GM18499 (cell line): ENCODE data around the gene KLHL21.
"Not testable (repeated sequence)": the region's sequence is repeated elsewhere in the genome, so short reads cannot be mapped to it uniquely, and the experiment has no call there.

Experiments
- ATAC-seq: cut with Tn5 transposase; IDR thresholded peaks from one replicate; pipeline ENCODE4 v1.9.1; 2021; ENCODE audit warnings: moderate number of reproducible peaks; ENCODE audit not compliant: insufficient read depth, unreplicated experiment

The KLHL21 gene

DNA sequence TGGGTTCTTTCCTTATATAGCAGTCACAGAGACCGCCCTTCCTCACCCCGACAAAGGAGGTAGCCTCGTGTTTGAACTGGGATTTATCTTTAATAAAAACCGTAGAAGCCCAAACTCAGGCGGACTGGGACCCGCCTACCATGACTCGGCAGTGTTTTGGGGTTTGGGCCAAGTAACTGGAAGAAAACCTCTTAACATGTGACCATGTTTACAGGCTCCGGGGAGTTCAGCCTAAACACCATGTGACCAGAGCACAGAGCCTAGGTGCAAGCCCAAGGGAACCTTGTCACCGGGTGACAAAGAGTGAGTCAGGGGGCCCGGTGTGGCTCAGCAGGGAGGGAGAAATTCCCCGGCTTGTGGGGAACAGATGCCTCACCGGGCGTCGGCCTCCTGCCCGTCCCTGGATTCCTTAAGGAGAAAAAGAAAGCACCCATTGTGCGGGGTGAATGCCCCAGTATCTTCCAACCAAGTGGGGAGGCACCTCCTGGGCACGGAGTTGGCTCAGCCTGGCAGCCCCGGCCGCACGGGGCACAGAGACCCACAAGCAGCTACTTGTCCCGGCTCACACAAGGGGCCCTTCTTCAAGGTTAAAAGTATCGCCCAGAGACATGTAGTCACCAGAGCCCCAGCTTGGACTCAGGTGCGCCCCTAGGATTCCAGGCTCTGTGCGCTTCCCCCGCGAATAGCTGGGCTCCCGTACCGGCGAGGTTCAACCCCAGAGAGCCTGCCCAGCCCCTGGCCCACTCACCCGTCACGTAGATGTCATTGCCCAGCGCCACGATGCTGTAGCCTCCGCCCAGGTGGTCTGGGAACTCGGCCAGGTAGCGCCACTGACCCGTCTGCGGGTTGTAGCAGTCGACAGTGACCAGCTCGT is 1.4 kb downstream of the KLHL21 start:
- ATAC-seq = no peak

DNA sequence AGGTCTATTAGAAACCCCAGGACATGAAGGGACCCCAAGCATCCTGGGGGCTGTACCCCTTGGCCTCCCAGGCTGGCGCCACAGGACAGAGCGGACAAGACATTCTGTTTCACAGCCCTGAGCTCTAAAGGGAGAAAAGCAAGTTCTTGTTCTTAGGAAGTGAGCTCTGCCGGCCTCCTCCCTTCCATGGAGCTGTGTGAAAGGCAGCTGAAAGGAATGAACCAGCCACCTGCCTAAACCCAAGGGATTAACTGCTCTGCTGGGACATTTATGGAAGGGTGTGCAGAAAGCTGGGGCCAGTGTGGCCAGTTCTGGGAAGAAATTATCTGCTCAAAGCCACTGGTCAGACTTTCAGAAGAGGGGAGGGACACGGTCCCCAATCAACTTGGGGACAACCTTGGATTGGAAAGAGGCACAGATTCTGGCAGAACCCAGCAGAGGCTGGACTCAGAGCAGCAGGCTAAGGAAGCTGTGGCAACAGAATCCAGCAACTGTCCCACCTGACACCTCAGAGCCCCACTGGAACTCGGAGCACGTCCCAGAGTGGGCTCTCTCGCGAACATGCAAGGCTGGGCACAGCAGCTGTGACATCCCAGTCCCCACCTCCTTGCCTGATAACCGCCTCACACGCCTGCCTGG is 2.1 kb downstream of the KLHL21 start:
- ATAC-seq = no peak

DNA sequence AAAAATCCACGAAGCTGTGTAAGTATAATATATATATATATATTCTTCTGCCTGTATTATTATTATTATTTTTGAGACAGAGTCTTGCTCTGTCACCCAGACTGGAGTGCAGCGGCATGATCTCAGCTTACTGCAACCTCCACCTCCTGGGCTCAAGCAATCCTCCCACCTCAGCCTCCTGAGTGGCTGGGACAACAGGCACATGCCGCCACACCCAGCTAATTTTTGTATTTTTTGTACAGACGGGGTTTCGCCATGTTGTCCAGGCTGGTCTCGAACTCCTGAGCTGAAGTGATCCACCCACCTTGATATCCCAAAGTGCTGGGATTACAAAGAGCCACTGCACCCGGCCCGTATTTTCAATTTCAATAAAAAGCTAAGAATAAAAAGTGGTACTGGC is 2.7 kb downstream of the KLHL21 start:
- not testable (repeated sequence) for ATAC-seq

DNA sequence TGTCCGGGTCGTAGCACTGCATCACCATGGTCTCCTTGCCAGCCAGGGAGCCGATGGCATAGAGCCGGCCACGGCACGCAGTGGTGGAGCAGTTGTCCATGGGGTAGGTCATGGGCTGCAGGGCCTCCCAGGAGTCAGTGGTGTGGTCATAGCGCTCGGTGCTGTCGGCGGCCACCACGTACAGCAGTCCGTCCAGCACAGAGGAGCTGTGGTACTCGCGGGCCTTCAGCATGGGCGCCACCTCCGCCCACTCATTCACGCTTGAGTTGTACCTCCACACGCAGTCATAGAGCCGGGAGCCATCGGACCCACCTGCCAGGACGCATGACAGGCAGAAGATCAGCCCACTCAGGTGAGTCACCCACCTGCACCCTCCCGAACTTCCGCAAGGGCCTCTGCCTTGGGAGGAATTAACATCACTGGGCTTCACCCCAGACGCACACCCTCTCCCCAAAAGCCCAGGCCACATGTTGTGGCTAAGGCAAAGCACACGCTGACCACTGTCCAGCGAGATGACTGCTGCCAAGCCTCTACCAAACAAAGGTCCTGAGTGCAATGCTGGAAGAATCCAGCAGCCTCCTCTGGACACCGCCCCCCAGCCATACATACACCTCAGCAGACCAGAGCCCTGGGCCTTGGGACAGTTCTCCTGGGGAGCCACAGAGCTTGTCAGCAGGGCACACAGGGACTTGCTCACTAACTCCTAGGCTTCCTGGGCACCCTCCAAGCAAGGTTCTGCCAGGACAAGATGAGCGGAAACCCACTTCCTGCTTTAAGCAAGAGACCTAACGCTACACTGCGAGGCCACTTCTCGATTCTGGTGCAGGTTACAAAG is 3.3 kb downstream of the KLHL21 start:
- ATAC-seq = no peak

DNA sequence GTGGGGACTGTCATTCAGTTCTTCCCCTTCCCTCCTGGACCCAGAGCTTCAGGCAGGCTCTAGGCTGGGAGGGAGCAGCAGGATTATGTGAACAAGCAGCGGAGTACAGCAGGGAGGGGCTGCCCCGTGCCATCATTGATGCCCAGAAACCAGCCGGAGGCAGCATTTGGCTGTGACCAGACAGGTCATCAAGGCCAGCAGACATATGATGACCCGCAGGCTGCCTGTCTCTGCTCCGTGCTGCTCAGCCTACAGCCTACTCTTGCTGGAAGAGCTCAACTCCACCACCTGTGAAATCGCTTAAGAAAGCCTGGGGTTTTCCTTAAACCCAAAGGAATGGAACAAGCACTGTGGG is 4.9 kb downstream of the KLHL21 start:
- no peak for ATAC-seq

DNA sequence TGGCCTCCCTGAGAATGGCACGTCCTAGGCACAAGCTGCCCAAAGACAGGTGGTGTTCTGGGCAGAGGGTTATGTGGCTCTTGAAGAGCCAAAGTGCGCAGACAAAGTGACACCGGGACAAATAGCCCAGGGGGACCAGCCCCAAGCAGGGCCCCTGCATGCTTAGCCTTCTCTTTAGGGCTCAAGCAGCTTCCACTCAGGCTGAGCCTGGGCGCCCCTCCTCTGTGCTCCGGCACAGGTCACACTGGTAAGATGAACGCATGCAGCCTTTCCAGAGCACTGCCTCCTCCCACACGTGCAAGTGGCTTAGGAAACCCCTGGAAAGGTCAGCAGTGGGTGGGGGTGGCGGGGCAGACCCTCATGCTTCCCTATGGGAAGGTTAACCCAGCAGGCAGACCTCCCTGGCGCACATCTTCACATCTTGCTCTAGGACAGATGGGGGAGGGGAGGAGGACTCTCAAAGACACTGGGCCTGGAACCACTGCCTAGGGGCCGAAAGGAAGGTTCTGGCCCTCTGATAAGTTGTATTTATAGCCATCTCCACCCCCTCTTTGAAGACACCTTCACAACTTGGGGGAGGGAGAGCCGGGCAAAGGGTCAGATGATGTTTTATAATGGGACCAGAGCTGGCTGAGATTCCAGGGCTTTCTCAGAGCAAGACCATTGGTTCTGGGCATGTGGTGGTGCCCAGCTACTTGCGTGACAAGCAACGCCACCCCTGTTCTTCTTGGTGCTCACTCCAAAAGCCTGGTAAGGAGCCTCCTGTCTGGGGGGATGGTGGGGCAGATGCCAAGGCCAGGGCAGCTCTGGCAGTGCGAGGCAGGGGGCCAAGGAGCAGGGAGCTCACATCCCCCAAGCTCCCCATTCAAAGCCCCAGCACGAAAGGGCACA is 5.5 kb downstream of the KLHL21 start:
- ATAC-seq = no peak

DNA sequence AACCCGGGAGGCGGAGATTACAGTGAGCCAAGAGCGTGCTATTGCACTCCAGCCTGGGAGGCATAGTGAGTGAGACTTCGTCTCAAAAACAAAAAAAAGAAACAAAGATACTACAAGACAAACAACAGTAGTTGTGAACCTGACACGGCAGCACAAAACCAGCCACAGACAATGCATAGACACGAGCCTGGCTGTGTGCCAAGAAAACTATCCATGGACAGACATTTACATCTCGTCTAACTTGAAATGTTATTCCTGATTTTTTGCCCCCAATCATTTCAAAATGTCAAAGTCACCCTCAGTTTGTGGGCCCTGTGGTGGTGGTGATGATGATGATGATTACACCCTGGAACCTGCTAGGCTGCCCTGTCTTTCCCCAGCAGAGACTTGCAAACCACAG is 6.3 kb downstream of the KLHL21 start:
- ATAC-seq = no peak

DNA sequence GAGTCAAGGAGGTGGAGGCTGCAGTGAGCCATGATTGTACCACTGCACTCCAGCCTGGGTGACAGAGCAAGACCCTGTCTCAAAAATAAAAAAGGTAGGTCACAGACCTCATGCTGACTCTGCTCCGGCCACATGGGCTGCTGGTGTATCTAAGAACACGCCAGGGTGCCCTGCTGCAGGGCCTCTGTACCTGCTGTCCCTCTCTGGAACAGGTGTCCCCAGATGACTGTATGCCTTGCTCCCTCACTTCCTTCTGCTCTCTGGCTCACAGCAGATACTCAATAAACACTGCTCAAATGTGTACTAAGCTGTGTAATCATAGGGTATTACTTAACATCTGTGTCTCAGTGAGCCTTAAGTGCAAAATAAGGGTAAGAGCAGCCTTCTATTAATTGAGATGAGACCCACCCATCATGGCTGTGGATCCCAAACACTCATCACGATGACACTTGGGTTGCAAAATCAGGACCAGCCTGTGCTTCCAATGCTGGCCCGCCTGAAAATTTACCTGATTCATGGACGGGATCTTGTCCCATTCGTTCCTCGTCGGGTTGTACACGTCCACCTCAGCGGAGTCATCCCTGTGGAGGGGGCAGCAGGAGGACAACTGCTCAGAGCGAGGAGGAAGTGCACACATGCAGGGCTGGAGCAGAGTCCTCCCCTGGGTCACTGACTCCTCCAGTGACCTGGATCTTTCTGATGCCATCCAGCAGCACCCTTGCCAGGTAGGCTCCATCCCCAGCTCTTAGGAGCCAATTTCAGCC is 7.5 kb downstream of the KLHL21 start:
- ATAC-seq = no peak

DNA sequence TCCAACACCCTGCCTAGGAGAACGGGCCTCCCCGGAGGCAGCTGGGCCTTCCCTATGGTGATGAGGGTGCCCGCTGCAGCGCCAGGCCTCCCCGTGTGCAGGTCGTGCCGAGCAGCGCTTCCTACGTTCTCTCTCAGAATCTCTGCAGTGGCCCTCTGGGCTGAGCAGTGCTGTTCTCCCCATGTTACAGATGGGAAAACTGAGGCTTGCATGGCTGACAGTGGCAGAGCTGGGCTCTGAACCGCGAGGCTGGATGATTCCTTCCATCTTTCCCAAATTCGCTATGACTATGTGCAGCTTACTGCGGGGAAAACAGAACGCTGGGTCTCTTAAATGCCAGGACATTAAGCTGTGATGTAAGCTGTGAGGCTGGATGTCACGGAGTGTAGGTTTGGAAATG is 8.9 kb downstream of the KLHL21 start:
- ATAC-seq = no peak

DNA sequence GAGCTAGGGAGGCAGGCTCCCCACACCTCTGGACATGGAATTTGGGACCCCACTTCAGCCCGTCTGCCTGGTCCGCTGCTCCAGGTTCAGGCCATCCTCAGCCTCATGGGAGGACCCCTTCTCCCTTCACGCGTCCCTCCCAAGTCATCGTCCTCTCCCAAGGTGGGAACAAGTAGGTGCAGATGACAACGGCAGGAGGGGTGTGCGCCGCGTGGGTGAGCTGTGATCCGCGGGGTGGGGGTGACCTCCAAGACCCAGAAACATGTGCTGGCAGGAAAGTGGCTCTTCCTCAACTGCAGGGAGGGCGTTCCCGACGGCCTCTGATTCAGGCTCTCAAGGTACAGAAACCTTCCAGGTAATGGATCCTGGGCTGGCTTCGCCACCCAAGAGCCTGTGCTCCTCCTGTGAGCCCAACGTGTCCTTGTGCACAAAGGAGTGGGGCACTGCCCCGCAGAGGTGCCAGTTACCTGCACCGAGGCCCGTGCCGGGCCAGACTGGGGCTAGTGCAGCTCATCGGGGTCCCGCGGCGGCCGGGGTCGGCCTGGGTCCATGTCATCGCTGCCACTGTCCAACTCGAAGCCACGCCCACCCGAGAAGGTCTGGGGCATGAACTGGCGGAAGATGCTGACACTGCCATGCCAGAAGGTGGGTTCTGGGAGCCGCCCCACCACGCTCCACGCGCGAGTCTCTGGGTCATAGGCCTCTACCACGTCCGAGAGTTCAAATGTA is 9.6 kb downstream of the KLHL21 start:
- no peak for ATAC-seq

DNA sequence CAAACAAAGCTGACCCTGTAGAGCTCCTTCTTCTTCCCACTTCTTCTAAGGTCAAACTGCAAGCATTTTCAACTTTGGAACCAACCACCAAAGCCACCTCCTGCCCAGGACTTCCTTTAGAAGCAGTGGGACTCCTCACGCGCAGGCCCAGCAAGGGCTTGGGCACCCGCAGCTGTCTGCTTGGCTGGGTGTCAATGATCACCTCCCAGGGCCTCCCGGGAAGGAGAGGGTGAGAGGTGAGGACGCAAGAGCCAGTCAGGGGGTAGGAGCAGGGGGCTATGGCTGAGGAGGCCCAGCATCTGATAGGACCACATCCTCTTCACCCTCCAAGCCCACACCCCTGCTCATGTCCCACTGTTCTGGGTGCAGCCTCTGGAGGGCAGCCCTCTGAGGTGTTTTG is 10.2 kb downstream of the KLHL21 start:
- ATAC-seq = no peak

DNA sequence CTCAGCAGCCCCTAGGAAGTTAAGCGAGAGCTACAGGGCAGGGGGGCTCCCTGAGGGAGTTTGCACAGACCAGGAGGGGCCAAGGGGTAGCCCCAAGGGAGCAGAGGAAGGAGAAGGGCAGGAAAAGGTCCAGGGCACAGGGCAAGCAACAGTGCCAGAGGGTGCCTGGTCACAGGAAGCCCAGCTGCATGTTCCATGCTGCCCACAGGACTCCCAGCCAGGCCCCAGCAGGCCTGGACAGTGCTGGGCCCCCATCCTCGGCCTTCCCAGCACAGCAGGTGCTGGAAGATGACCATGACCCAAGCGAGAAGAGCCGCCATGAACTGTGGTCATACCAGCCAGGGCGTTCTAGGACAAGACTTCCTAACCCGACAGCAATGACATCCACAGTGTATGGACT is 11.0 kb downstream of the KLHL21 start:
- no peak for ATAC-seq

DNA sequence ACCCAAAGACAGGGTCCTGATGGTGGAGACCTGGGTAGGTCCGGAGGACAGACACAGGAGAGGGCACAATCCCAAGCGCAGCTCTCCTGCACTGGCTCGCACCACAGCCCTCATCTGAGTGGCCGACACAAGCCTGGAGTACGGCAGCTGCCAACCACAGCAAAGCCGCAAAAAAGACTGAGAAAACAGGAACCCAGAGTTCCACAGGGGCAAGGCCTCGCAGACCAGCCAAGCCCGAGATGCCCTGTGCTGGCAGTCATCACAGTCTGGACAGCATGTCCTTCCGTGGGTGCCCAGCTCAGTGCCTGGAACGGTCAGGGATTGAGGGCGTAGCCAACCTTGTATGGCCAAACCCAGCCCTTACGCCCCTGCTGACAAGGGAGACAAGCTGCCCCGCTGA is 11.4 kb downstream of the KLHL21 start:
- no peak for ATAC-seq

DNA sequence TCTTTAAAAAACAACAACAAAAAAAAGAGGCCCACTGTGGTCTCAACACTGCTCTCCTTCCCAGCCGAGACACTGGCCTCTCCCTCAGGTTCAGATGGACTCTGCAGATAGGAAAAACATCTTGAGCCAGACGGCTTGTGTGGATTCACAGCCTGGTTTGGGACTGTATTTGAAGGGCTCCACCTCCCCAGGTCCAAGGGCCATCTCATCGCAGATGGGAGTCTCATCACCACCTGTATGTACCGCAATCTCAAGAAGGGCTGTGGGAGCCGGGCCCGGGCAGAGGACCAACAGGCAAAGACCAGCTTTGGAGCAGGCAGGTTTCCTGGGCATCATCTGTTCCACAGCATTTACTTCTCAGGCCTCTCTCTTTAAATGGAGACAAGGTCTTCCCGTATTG is 12.6 kb downstream of the KLHL21 start:
- ATAC-seq = no peak

DNA sequence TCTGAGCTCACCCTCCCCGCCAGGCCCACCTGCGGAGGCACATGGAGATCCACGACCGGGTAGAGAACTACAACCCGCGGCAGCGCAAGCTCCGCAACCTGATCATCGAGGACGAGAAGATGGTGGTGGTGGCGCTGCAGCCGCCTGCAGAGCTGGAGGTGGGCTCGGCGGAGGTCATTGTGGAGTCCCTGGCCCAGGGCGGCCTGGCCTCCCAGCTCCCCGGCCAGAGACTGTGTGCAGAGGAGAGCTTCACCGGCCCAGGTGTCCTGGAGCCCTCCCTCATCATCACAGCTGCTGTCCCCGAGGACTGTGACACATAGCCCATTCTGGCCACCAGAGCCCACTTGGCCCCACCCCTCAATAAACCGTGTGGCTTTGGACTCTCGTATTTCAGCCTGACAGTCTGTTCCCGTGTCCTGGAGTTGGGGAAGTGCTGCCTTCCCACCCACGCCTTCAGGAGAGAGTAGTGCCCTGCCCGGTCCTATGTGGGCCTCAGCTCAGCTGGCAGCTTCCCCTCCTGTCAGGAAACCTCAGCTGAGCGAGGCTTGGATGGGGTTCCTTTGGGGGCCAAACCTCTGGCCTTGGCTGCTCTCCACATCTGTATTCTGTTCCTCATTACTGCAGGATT is 13.7 kb downstream of the KLHL21 start:
- ATAC-seq = no peak

DNA sequence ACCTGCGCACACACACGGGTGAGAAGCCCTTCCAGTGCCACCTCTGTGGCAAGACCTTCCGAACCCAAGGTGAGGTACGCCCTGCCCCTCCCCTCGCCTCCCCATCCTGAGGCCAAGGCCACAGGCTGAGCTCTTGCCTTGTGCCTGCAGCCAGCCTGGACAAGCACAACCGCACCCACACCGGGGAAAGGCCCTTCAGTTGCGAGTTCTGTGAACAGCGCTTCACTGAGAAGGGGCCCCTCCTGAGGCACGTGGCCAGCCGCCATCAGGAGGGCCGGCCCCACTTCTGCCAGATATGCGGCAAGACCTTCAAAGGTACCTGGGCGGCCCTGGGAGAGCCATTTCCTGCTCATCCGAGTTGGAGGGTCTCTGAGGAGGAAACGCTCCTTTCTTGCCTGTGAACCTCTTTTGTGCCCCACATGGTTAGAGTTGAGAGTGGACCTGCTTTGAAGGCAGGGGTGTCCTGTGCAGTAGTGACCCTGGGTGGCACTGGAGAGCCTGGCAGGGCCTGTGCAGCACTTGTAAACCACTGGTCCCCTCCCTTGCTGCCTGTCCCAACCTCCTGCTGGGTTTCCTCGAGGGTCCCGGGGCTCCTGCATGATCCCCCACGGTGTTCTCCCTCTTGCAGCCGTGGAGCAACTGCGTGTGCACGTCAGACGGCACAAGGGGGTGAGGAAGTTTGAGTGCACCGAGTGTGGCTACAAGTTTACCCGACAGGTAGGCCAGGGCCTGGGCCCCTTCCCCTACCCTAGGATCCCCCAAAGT is 14.4 kb downstream of the KLHL21 start:
- no peak for ATAC-seq

DNA sequence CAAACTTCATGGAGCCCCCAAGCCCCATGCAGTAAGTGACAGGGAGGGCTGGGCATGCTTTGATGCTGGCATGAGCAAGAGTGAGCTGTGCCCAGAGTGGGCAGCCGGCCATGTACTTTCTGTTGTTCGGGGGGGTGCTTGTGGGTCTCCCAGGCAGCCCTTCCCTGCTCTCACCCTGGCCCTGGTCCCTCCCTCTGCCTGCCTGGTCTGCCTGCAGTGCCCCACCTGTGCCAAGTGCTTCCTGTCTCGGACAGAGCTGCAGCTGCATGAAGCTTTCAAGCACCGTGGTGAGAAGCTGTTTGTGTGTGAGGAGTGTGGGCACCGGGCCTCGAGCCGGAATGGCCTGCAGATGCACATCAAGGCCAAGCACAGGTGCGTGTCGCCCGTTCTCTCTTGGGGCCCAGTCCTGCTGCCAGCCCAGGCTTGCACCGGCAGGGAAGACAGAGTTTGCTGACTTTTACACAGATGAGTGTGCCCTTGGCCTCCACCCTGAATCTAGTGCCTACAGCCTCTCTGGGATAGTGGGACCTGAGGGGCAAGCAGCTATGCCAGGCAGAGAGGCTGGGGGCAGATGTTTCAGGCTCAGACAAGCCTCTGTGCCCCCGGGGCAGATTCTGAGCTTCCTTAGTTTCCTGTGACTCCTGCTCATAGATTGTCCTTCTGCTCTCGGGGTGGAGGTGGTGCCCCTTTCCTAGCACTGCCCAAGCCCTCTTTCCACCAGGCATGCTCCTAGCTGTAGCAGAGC is 15.2 kb downstream of the KLHL21 start:
- ATAC-seq = no peak
